GM18508 (cell line): Measurements from ENCODE around the gene AIFM1.

Experiments used
- ATAC-seq: cut with Tn5 transposase; IDR thresholded peaks from one replicate; pipeline ENCODE4 v1.9.1; 2021; ENCODE audit warnings: moderate number of reproducible peaks; ENCODE audit not compliant: insufficient read depth, unreplicated experiment

AIFM1 gene

GRCh38 chrX:130097507-130098209 lies 68.0 kb downstream of the AIFM1 start:
- ATAC-seq: no peak

GRCh38 chrX:130095249-130096030 lies 70.2 kb downstream of the AIFM1 start:
- ATAC-seq: no peak

- ATAC-seq: no peak
These were observed 70.9 kb downstream of the AIFM1 start for GRCh38 chrX:130094696-130095095.

- ATAC-seq: no peak
These were observed 72.4 kb downstream of the AIFM1 start for GRCh38 chrX:130093271-130093670.

GRCh38 chrX:130091980-130092522 lies 73.6 kb downstream of the AIFM1 start:
- ATAC-seq: peak; percentile 95

GRCh38 chrX:130090364-130090763 lies 75.3 kb downstream of the AIFM1 start:
- ATAC-seq: no peak

- no peak for ATAC-seq
These were observed 79.0 kb downstream of the AIFM1 start for GRCh38 chrX:130086447-130087206.

- ATAC-seq: no peak
These were observed 79.8 kb downstream of the AIFM1 start for GRCh38 chrX:130085551-130086446.

- no peak for ATAC-seq
These were observed 80.9 kb downstream of the AIFM1 start for GRCh38 chrX:130084631-130085237.

- ATAC-seq: no peak
These were observed 81.8 kb downstream of the AIFM1 start for GRCh38 chrX:130083656-130084382.

- ATAC-seq: no peak
These were observed 82.5 kb downstream of the AIFM1 start for GRCh38 chrX:130083107-130083490.

GRCh38 chrX:130082244-130083106 lies 83.2 kb downstream of the AIFM1 start:
- peak; percentile 57 for ATAC-seq

- no peak for ATAC-seq
These were observed 84.1 kb downstream of the AIFM1 start for GRCh38 chrX:130081421-130082045.

- no peak for ATAC-seq
These were observed 84.8 kb downstream of the AIFM1 start for GRCh38 chrX:130080791-130081367.

GRCh38 chrX:130079824-130080406 lies 85.7 kb downstream of the AIFM1 start:
- ATAC-seq: no peak
